HG03103 (cell line): Measurements from ENCODE around the gene AMBRA1.

ENCODE experiments used
- ATAC-seq: cut with Tn5 transposase; IDR thresholded peaks from one replicate; pipeline ENCODE4 v1.9.1; 2021; ENCODE audit warnings: low read depth; ENCODE audit not compliant: unreplicated experiment

AMBRA1 gene

GRCh38 chr11:46593550-46594373 is at the start of gene AMBRA1:
Gene AMBRA1, minus strand, starts transcription at chr11:46594023. Its CDS starts 45,643 bp downstream, at chr11:46548380.
- peak; percentile 79 for ATAC-seq

- ATAC-seq = no peak
Measured at GRCh38 chr11:46643531-46643930, 49.7 kb upstream of the AMBRA1 start.

- ATAC-seq = no peak
Measured at GRCh38 chr11:46642627-46643335, 49.0 kb upstream of the AMBRA1 start.

- no peak for ATAC-seq
Measured at GRCh38 chr11:46641639-46642038, 47.8 kb upstream of the AMBRA1 start.

- no peak for ATAC-seq
Measured at GRCh38 chr11:46640036-46640788, 46.4 kb upstream of the AMBRA1 start.

GRCh38 chr11:46639197-46639839 is 45.5 kb upstream of the AMBRA1 start:
- no peak for ATAC-seq

- no peak for ATAC-seq
Measured at GRCh38 chr11:46637546-46637945, 43.7 kb upstream of the AMBRA1 start.

- ATAC-seq = no peak
Measured at GRCh38 chr11:46635557-46636139, 41.8 kb upstream of the AMBRA1 start.

GRCh38 chr11:46633291-46634217 is 39.7 kb upstream of the AMBRA1 start:
- ATAC-seq = no peak

GRCh38 chr11:46632502-46632901 is 38.7 kb upstream of the AMBRA1 start:
- no peak for ATAC-seq

GRCh38 chr11:46631676-46632075 is 37.9 kb upstream of the AMBRA1 start:
- ATAC-seq = no peak

- no peak for ATAC-seq
Measured at GRCh38 chr11:46630237-46630636, 36.4 kb upstream of the AMBRA1 start.

- no peak for ATAC-seq
Measured at GRCh38 chr11:46628961-46629360, 35.1 kb upstream of the AMBRA1 start.

- no peak for ATAC-seq
Measured at GRCh38 chr11:46625406-46625805, 31.6 kb upstream of the AMBRA1 start.

- ATAC-seq = no peak
Measured at GRCh38 chr11:46618837-46619236, 25.0 kb upstream of the AMBRA1 start.

- ATAC-seq = no peak
Measured at GRCh38 chr11:46617972-46618314, 24.1 kb upstream of the AMBRA1 start.

GRCh38 chr11:46617134-46617971 is 23.5 kb upstream of the AMBRA1 start, which contains the start of the genes ATG13 and HARBI1:
Gene ATG13, plus strand, starts transcription at chr11:46617553. Its CDS starts 26,739 bp downstream, at chr11:46644292.
Gene HARBI1, minus strand, starts transcription at chr11:46617227. Its CDS starts 990 bp downstream, at chr11:46616237.
- peak; percentile 97 for ATAC-seq

GRCh38 chr11:46616551-46617133 is 22.8 kb upstream of the AMBRA1 start:
- ATAC-seq = no peak
